Neural crest cell (in vitro differentiated cells): Measurements from ENCODE around the gene CHMP1A. TPM values are rescaled to one million over a fixed set of nuclear protein-coding genes. Genes with fewer than 3 reads are reported as not detected.
A peak's percentile ranks its signal among the peaks of the same experiment; 100 is the strongest.

ENCODE experiments used
- DNase-seq: peaks from one replicate; pipeline ENCODE4 v3.0.0; 2021; ENCODE audit warnings: low read depth, mixed read lengths, low spot score
- H3K27ac Mint-ChIP-seq: one replicate; pipeline ENCODE4 v1.8.0; 2021; ENCODE audit warnings: mild to moderate bottlenecking, mixed read lengths; ENCODE audit not compliant: unreplicated experiment
- H3K27me3 Mint-ChIP-seq: 2 replicates; pipeline ENCODE4 v1.8.0; 2021; ENCODE audit warnings: low read depth, mild to moderate bottlenecking, mixed read lengths
- H3K36me3 Mint-ChIP-seq: 2 replicates; pipeline ENCODE4 v1.8.0; 2021; ENCODE audit warnings: low read depth, mild to moderate bottlenecking, mixed read lengths
- H3K4me1 Mint-ChIP-seq: 2 replicates; pipeline ENCODE4 v1.8.0; 2021; ENCODE audit warnings: mixed read lengths
- H3K4me3 Mint-ChIP-seq: one replicate; pipeline ENCODE4 v1.8.0; 2021; ENCODE audit warnings: mild to moderate bottlenecking, mixed read lengths
- H3K9me3 Mint-ChIP-seq: 2 replicates; pipeline ENCODE4 v1.8.0; 2021; ENCODE audit warnings: mixed read lengths
- CTCF ChIP-seq: fragments of 200-600 bp; sonication (generic); conservative IDR thresholded peaks from 2 replicates; pipeline ENCODE4 v1.5.0; 2021; ENCODE audit warnings: antibody characterized with exemption, mild to moderate bottlenecking
- total RNA-seq: library from RNA; stranded (reverse); gene quantifications from 2 replicates; pipeline ENCODE4 v1.2.1, GENCODE V29; 2021

Gene CHMP1A
- total RNA-seq, 1 donor from 2014 or later: 93.9 TPM

GRCh38 chr16:89600956-89601355, 56.6 kb downstream of the CHMP1A start:
- no peak overlapping the region for H3K27ac Mint-ChIP-seq

GRCh38 chr16:89600427-89600826, 57.1 kb downstream of the CHMP1A start:
- Mint-ChIP-seq H3K36me3 (no peaks in the 10 kb centered on the region), H3K27me3 (no peaks in the 10 kb centered on the region), H3K27ac (no peak overlapping the region), H3K4me3 (no peak overlapping the region), H3K9me3 (no peaks in the 10 kb centered on the region), H3K4me1 (peaks cover 14% of the 10 kb centered on the region)
- no peak for TF ChIP-seq CTCF
- DNase-seq: no peak

More at GRCh38 chr16:89600956-89601355, 56.6 kb downstream of the CHMP1A start:
- no peak overlapping the region for H3K4me3 Mint-ChIP-seq
- H3K4me1 Mint-ChIP-seq: peaks cover 14% of the 10 kb centered on the region
- no peaks in the 10 kb centered on the region for H3K9me3 Mint-ChIP-seq
- H3K36me3 Mint-ChIP-seq: no peaks in the 10 kb centered on the region
- DNase-seq: no peak
- no peak for TF ChIP-seq CTCF
- H3K27me3 Mint-ChIP-seq: no peaks in the 10 kb centered on the region

- H3K4me3 Mint-ChIP-seq: no peak overlapping the region
- H3K27ac Mint-ChIP-seq: no peak overlapping the region
- peaks cover 14% of the 10 kb centered on the region for H3K4me1 Mint-ChIP-seq
- no peaks in the 10 kb centered on the region for H3K9me3 Mint-ChIP-seq
- no peaks in the 10 kb centered on the region for H3K27me3 Mint-ChIP-seq
- no peak for TF ChIP-seq CTCF
- H3K36me3 Mint-ChIP-seq: no peaks in the 10 kb centered on the region
- no peak for DNase-seq
These were observed 57.6 kb downstream of the CHMP1A start for GRCh38 chr16:89599902-89600301.

- H3K4me1 Mint-ChIP-seq: peaks cover 14% of the 10 kb centered on the region
- no peak overlapping the region for H3K4me3 Mint-ChIP-seq
- no peaks in the 10 kb centered on the region for H3K9me3 Mint-ChIP-seq
- no peaks in the 10 kb centered on the region for H3K36me3 Mint-ChIP-seq
- no peak for DNase-seq
- peak; percentile 42 for TF ChIP-seq CTCF
- no peaks in the 10 kb centered on the region for H3K27me3 Mint-ChIP-seq
- no peak overlapping the region for H3K27ac Mint-ChIP-seq
These were observed 58.1 kb downstream of the CHMP1A start for GRCh38 chr16:89599451-89599858.

GRCh38 chr16:89598199-89598598, 59.3 kb downstream of the CHMP1A start:
- no peak for DNase-seq
- TF ChIP-seq CTCF: no peak
- Mint-ChIP-seq H3K27ac (peak overlapping the region; percentile 43), H3K36me3 (no peaks in the 10 kb centered on the region), H3K27me3 (no peaks in the 10 kb centered on the region), H3K9me3 (no peaks in the 10 kb centered on the region), H3K4me1 (peaks cover 14% of the 10 kb centered on the region), H3K4me3 (no peak overlapping the region)
